ENCODE data around the gene DYDC2. TPM values are rescaled to one million over a fixed set of nuclear protein-coding genes. Genes with fewer than 3 reads are reported as not detected.

DYDC2 gene
- total and polyA plus RNA-seq, 2 of the 4 experiments (the other 2 are of a cell fraction): not detected

DNA sequence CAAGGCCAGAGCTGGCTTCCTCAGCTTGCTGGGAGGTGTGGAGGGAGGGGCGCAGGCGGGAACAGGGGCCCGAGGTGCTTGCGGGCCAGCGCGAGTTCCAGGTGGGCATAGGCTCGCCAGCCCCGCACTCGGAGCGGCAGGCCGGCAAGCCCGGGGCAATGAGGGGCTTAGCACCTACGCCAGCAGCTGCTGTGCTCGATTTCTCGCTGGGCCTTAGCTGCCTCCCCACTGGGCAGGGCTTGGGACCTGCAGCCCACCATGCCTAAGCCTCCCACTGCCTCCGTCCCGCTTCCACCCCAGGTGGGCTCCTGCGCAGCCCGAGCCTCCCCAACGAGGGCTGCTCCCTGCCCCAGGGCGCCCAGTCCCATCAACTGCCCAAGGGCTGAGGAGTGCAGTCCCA, 41.2 kb upstream of the DYDC2 start:
- Histone ChIP-seq H3K27me3 (ENCODE audit: control insufficient read depth, insufficient read depth, low read length) (no peaks in the 10 kb centered on the region), H2BK15ac (ENCODE audit: low read depth, low read length) (no peak overlapping the region), H3K27ac (ENCODE audit: insufficient read depth, low read length) (no peak overlapping the region), H2AK9ac (replicated peaks; ENCODE audit: low read depth, low read length, poor library complexity) (no peak overlapping the region), H2AK5ac (ENCODE audit: low read depth, low read length) (no peak overlapping the region), H2AFZ (replicated peaks; ENCODE audit: low read length, poor library complexity) (no peak overlapping the region), H2BK120ac (ENCODE audit: low read depth, low read length) (no peak overlapping the region), H3K4me2 (ENCODE audit: low read depth, low read length) (no peak overlapping the region), H3K23ac (ENCODE audit: low read depth, low read length) (no peak overlapping the region), H3K9me1 (ENCODE audit: insufficient read depth, low read length) (no peaks in the 10 kb centered on the region), H3K18ac (ENCODE audit: low read depth, low read length) (no peak overlapping the region), H3K4ac (ENCODE audit: low read depth, low read length) (no peak overlapping the region), H3K56ac (ENCODE audit: extremely low read depth, insufficient read depth, low read length) (no peak overlapping the region), H3K4me3 (ENCODE audit: insufficient read depth, low read depth, low read length) (no peak overlapping the region), H4K8ac (ENCODE audit: low read depth in 2 of 2, low read length in 2 of 2) (no peak overlapping the region), H4K5ac (ENCODE audit: low read depth, low read length) (no peak overlapping the region), H3K36me3 (ENCODE audit: control insufficient read depth, insufficient read depth, low read length) (no peaks in the 10 kb centered on the region), H4K91ac (ENCODE audit: insufficient read depth, low read depth, low read length) (no peak overlapping the region), H2BK5ac (ENCODE audit: low read depth, low read length, poor library complexity, severe bottlenecking) (no peak overlapping the region), H3K79me1 (ENCODE audit: low read depth in 1 of 2, low read length in 2 of 2) (no peaks in the 10 kb centered on the region), H3K9ac (ENCODE audit: low read depth, low read length) (no peak overlapping the region), H3K4me1 (ENCODE audit: control insufficient read depth, insufficient read depth, low read length) (no peaks in the 10 kb centered on the region), H3K14ac (replicated peaks; ENCODE audit: low read depth, low read length) (no peak overlapping the region), H2BK20ac (ENCODE audit: low read depth, low read length) (no peak overlapping the region), H3K9me3 (ENCODE audit: control insufficient read depth, insufficient read depth, low read length) (no peaks in the 10 kb centered on the region), H4K20me1 (ENCODE audit: insufficient read depth, low read length) (no peaks in the 10 kb centered on the region)
- POLR2A ChIA-PET (ENCODE audit: unreplicated experiment): no interaction called here
- no TSS peak for BruUV-seq (replicated peaks)
- 76% methylated on average over 12 of the region's 21 CpGs; no CpG with 5 or more reads in 1 of the 2 experiments for WGBS, 2 experiments (ENCODE audit: extremely low coverage in 2 of 2, insufficient read length in 1 of 2)
- TF ChIP-seq SMC3 (IDR thresholded peaks at IDR 0.05; ENCODE audit: low read depth, low read length) (no peak), CHD1 (IDR thresholded peaks at IDR 0.05; ENCODE audit: low read depth, low read length) (no peak), POLR2A (IDR thresholded peaks at IDR 0.05; ENCODE audit: low read depth, low read length) (no peak), FOS (IDR thresholded peaks at IDR 0.05; ENCODE audit: low read depth, low read length) (no peak), NFE2L2 (IDR thresholded peaks at IDR 0.05; ENCODE audit: low read depth, low read length) (no peak), RCOR1 (IDR thresholded peaks at IDR 0.05; ENCODE audit: insufficient replicate concordance, low read length) (no peak), CEBPB (IDR thresholded peaks at IDR 0.05; ENCODE audit: low read depth, low read length) (no peak), MAFK (IDR thresholded peaks at IDR 0.05; ENCODE audit: low read depth, low read length) (no peak), RFX5 (IDR thresholded peaks at IDR 0.05; ENCODE audit: low read depth, low read length) (no peak), BHLHE40 (IDR thresholded peaks at IDR 0.05; ENCODE audit: low read depth, low read length) (no peak), MAZ (IDR thresholded peaks at IDR 0.05; ENCODE audit: borderline replicate concordance, low read depth, low read length) (no peak), MXI1 (IDR thresholded peaks at IDR 0.05; ENCODE audit: borderline replicate concordance, low read depth, low read length) (no peak), RAD21 (IDR thresholded peaks at IDR 0.05; ENCODE audit: low read length) (no peak)
- TF ChIP-seq, protein P1, sequence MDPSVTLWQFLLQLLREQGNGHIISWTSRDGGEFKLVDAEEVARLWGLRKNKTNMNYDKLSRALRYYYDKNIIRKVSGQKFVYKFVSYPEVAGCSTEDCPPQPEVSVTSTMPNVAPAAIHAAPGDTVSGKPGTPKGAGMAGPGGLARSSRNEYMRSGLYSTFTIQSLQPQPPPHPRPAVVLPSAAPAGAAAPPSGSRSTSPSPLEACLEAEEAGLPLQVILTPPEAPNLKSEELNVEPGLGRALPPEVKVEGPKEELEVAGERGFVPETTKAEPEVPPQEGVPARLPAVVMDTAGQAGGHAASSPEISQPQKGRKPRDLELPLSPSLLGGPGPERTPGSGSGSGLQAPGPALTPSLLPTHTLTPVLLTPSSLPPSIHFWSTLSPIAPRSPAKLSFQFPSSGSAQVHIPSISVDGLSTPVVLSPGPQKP (IDR thresholded peaks at IDR 0.05; ENCODE audit: borderline replicate concordance, low read depth, low read length): no peak
- TF ChIP-seq, protein P2, sequence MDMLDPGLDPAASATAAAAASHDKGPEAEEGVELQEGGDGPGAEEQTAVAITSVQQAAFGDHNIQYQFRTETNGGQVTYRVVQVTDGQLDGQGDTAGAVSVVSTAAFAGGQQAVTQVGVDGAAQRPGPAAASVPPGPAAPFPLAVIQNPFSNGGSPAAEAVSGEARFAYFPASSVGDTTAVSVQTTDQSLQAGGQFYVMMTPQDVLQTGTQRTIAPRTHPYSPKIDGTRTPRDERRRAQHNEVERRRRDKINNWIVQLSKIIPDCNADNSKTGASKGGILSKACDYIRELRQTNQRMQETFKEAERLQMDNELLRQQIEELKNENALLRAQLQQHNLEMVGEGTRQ (IDR thresholded peaks at IDR 0.05; ENCODE audit: low read depth, low read length): no peak
- TF ChIP-seq, protein P3, sequence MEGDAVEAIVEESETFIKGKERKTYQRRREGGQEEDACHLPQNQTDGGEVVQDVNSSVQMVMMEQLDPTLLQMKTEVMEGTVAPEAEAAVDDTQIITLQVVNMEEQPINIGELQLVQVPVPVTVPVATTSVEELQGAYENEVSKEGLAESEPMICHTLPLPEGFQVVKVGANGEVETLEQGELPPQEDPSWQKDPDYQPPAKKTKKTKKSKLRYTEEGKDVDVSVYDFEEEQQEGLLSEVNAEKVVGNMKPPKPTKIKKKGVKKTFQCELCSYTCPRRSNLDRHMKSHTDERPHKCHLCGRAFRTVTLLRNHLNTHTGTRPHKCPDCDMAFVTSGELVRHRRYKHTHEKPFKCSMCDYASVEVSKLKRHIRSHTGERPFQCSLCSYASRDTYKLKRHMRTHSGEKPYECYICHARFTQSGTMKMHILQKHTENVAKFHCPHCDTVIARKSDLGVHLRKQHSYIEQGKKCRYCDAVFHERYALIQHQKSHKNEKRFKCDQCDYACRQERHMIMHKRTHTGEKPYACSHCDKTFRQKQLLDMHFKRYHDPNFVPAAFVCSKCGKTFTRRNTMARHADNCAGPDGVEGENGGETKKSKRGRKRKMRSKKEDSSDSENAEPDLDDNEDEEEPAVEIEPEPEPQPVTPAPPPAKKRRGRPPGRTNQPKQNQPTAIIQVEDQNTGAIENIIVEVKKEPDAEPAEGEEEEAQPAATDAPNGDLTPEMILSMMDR (conservative IDR thresholded peaks at IDR 0.05; ENCODE audit: low read depth, low read length): no peak
- DNase-seq: no peak
- in situ Hi-C loops (cut with MboI; ENCODE audit: low sequenced_read_pairs): no loop called here
- dilution Hi-C loops (cut with HindIII; ENCODE audit: low sequenced_read_pairs, unreplicated experiment): no loop called here
- intact Hi-C loops (cut with micrococcal nuclease): no loop called here
- ATAC-seq (ENCODE audit: low read depth): no peak
- CTCF ChIA-PET: no interaction called here
